ENCODE data around the gene LRRC37A2. TPM values are rescaled to one million over a fixed set of nuclear protein-coding genes. Genes with fewer than 3 reads are reported as not detected.

LRRC37A2 gene
- 10 to 100 TPM; 26.6 to 28.3 TPM for total RNA-seq

DNA sequence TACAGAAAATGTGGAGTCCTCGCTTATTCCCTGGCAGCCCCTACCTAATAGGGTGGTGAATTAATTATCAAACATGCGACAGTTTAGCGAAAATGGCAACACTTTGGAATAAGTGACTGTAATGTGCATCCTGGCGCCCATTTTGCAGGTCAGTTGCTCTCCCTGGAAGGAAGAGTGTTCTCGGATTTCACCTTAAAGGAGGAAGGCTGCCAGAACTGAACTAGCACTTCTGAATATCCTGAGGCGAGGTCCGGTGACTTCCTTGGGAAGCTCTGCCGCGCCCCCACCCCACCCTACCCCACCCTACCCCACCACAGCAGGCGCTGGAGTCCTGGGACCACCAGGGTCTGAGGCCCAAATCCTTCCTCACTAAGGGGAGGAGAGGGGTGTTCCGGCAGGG lies at the start of gene LRRC37A2:
Gene LRRC37A2, plus strand, starts transcription at position 301 of the 400 bp plus-strand sequence. CDS start 245 bp downstream, outside the sequence.

DNA sequence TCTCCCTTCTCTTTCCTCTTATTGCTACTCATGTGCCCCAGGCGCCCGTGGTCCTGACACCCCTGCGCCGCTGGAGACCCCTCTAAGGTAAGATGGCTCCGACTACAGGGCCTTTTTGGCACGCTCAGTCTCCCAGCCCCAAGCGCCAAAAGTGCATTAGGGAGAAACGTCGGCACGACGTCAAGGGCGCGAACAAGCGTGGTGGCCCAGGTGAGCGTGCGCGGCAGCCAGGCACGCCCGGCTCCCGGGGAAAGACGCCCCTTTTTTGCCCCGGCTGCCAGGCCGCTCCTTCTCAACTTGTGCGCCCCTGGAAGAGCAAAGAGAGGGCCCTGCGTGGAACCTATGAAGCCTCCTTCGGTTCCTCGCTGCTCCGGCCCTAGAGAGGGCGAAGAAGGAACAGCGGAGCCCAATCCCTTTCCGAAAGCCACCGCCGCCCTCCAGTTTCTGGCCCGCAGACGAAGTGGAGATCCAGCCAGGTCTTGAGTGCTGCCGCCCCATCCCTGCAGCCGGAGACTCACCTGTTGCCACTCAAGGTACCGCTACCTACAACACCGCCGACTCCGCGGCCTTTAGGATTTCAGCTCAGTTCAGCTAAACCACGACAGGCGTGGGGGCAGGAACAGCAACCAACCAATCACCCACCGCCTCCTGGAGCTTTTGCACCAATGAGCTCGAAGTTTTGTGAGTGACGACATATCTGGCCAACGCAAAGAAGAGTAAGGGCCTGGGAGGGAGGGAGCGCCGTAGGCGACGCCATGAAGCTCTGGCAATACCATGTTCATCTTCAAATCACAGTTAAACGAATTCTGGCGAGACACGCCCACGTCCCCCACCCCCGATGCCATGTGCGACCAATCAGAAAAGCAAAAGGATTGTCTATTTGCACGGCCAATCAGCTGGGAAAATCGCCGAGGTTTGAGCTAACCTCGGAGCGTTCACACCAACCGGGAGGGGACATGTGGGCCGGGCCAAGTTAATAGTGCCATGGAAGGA lies 67.1 kb downstream of the LRRC37A2 start, which contains the start of gene ARL17A:
Gene ARL17A, minus strand, starts transcription at position 609 of the 993 bp plus-strand sequence. CDS start 3,369 bp downstream, outside the sequence.

DNA sequence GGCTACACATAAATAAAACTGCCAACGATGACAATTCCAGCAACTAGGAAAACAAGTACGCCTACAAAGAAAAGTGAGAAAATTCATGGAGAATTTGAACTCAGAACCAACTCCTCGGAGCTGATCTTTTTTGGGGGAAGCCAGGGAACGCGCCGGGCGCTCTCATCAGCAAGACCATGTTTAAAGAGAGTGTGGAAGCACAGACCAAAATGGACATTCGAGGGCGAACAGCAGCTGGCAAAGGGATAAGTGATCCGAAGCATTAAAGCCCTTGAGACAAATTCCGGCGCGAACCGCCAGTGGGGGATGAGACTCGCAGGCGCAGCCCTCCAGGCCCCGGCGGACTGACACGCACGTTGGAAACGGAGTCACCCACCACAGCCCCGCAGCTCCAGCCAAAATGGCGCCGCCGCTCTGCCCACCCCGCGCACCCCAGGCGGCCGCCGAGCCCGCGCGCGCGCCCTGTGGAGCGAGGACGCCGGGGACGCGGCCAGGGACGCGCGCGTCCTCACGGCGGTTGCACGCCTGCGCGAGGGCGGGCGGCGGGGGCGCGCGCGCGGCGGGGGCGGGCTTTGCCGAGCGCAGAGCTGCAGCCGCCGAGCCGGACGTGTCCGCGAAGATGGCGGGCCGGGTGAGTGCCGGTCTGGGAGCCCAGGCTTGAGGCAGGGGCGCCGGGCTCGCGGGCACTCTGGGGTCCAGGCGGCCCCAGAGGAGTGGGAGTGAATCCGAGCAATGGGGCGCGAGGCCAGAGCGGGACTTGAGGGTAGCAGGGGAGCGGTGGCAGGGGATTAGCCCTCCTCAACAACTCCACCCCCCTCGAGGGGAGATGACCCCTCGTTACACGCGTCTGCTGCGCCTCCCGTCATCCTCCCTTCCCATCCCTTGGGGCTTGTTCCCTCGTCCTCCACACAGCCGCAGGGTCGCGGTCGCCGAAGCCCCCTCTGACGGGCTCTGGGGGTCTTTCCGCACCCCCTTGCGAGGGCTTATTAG lies 78.2 kb downstream of the LRRC37A2 start, which contains the start of gene NSF:
Gene NSF, plus strand, starts transcription at position 513 of the 990 bp plus-strand sequence. Its CDS starts 107 bp downstream, at position 620.

Other genes starting within 250 kb of the LRRC37A2 start
- 1 to 10 TPM; 7.1 to 8.0 TPM for gene LRRC37A, start 217.3 kb upstream of the LRRC37A2 start, total RNA-seq
- gene ARL17B, start 150.7 kb upstream of the LRRC37A2 start, total RNA-seq, result 10 to 100 TPM; 26.8 to 29.5 TPM
- gene ARL17A, start 67.2 kb downstream of the LRRC37A2 start, total RNA-seq, result 10 to 100 TPM; 22.5 to 26.5 TPM
- gene NSF, start 78.2 kb downstream of the LRRC37A2 start, total RNA-seq, result 10 to 100 TPM; 45.3 to 56.3 TPM

Measured in activated naive CD4-positive, alpha-beta T cell treated with anti-CD3 and anti-CD28 coated beads, Interleukin-2, amount 10 ng/mL, durations not matched to agents 5 hours and 36 hours (primary cell).